Karpas-422 (cell line): ENCODE results near the gene KIF1A. TPM values are rescaled to one million over a fixed set of nuclear protein-coding genes. Genes with fewer than 3 reads are reported as not detected.
A peak's percentile ranks its signal among the peaks of the same experiment; 100 is the strongest.

Source experiments
- DNase-seq: peaks from one replicate; pipeline ENCODE4 v3.0.0-alpha.2; 2015
- H2AFZ ChIP-seq: fragments of 200-600 bp; sonication (generic); 2 replicates; pipeline ENCODE4 v1.6.1; 2014; ENCODE audit warnings: antibody characterized with exemption, low read length, mixed read lengths
- H3K27ac ChIP-seq: fragments of 200-600 bp; sonication (generic); 2 replicates; pipeline ENCODE4 v1.5.1; 2014; ENCODE audit warnings: mild to moderate bottlenecking, low read length, moderate library complexity
- H3K27me3 ChIP-seq: fragments of 200-600 bp; sonication (generic); 2 replicates; pipeline ENCODE4 v1.6.1; 2014; ENCODE audit warnings: low read length, mixed read lengths
- H3K36me3 ChIP-seq: fragments of 200-600 bp; sonication (generic); 2 replicates; pipeline ENCODE4 v1.6.1; 2014; ENCODE audit warnings: low read length, mixed read lengths; ENCODE audit not compliant: insufficient read depth
- H3K4me1 ChIP-seq: fragments of 200-600 bp; sonication (generic); 2 replicates; pipeline ENCODE4 v1.6.1; 2014; ENCODE audit warnings: mild to moderate bottlenecking, low read length, mixed read lengths
- H3K4me2 ChIP-seq: fragments of 200-600 bp; sonication (generic); 2 replicates; pipeline ENCODE4 v1.6.1; 2014; ENCODE audit warnings: low read length, low read depth, mild to moderate bottlenecking; ENCODE audit not compliant: poor library complexity, severe bottlenecking
- H3K4me3 ChIP-seq: fragments of 200-600 bp; sonication (generic); 2 replicates; pipeline ENCODE4 v1.5.1; 2014; ENCODE audit warnings: mild to moderate bottlenecking, antibody characterized with exemption, low read length, mixed read lengths
- H3K79me2 ChIP-seq: fragments of 200-600 bp; sonication (generic); 2 replicates; pipeline ENCODE4 v1.6.1; 2014; ENCODE audit warnings: mild to moderate bottlenecking, low read length, mixed read lengths
- H3K9ac ChIP-seq: fragments of 200-600 bp; sonication (generic); 2 replicates; pipeline ENCODE4 v1.6.0; 2014; ENCODE audit warnings: low read length
- H3K9me2 ChIP-seq: fragments of 200-600 bp; sonication (generic), shearing (Covaris generic); replicated peaks from 2 replicates; pipeline ENCODE4 v1.6.0; 2014; ENCODE audit warnings: mild to moderate bottlenecking, low read length, moderate library complexity; ENCODE audit not compliant: insufficient read depth
- H3K9me3 ChIP-seq: fragments of 300-700, 200-600 bp; sonication (generic); 2 replicates; pipeline ENCODE4 v1.6.1; 2014; ENCODE audit warnings: low read length, mixed read lengths
- H4K20me1 ChIP-seq: fragments of 200-600 bp; sonication (generic); 2 replicates; pipeline ENCODE4 v1.6.1; 2014; ENCODE audit warnings: mild to moderate bottlenecking, antibody characterized with exemption, low read length, low read depth; ENCODE audit not compliant: insufficient read depth
- total RNA-seq: library from RNA; depleted of rRNA; stranded (reverse); fragments of >200 nt; shearing (Covaris generic); gene quantifications from 2 replicates; pipeline ENCODE4 v1.2.3, GENCODE V29; 2014; ENCODE audit warnings: low replicate concordance

KIF1A gene
- total RNA-seq, 1 experiment from 2014 or later, result not detected

DNA sequence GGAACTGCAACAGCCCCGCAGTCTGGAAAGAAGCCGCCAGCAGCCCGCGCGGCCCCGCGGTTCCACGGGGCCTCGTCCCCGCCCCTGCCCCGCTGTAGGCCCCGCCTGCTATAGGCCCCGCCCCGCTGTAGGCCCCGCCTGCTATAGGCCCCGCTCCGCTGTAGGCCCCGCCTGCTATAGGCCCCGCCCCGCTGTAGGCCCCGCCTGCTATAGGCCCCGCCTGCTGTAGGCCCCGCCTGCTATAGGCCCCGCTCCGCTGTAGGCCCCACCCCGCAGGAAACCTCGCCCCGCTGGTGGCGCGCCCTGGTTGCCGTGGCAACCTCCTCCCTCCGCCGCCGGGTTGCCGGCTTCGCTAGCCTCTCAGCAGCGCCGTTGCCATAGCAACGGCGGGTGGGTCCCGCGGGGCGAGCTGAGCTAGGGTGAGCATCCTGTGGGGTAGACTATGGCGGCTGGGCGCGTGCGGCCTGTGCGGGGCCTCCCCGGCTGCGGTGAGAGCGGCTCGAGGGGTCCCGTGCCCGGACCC is 12.2 kb upstream of the KIF1A start:
- H3K9ac ChIP-seq, result no peak overlapping the region
- no peaks in the 10 kb centered on the region for H4K20me1 ChIP-seq
- no peak overlapping the region for H3K27ac ChIP-seq

DNA sequence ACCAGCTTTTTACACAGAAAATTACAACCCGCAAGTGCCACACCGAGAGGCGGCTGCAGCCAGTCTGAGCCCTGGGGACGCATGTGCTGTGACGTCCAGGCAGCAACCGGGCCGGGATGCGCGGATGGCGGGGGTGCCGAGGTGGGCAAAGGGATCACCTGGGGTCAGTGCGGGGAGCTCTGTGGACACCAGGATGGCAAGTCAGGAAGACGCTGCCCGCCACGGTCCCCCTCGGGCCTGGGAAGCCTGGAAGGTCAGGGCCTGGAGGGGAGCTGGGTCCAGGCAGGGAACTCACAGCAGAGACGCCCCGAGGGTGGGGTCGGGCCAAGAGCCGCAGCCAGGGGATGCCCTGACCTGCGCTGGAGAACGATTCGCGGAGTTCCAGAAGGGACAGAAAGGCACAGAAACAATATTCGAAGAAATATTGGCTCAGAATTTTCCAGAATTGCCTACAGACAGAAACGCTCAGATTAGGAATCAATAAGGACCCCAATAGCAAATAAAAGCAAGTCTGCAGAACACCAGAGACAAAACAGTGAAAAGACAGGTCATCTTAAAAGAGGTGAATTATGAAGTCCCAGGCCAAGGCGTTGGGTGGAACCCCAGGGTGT is 11.7 kb upstream of the KIF1A start:
- no peak overlapping the region for H2AFZ ChIP-seq
- H3K9me2 ChIP-seq, result no peaks in the 10 kb centered on the region
- no peaks in the 10 kb centered on the region for H3K9me3 ChIP-seq
- no peaks in the 10 kb centered on the region for H4K20me1 ChIP-seq
- no peak for DNase-seq
- no peak overlapping the region for H3K9ac ChIP-seq
- no peak overlapping the region for H3K4me2 ChIP-seq
- H3K36me3 ChIP-seq, result no peaks in the 10 kb centered on the region
- H3K27ac ChIP-seq, result no peak overlapping the region
- H3K27me3 ChIP-seq, result no peaks in the 10 kb centered on the region
- H3K4me1 ChIP-seq, result peaks cover 7% of the 10 kb centered on the region
- H3K4me3 ChIP-seq, result no peak overlapping the region
- H3K79me2 ChIP-seq, result no peaks in the 10 kb centered on the region

More for the DNA sequence above, 12.2 kb upstream of the KIF1A start:
- H3K4me2 ChIP-seq, result no peak overlapping the region
- no peaks in the 10 kb centered on the region for H3K27me3 ChIP-seq
- H3K79me2 ChIP-seq, result no peaks in the 10 kb centered on the region
- H2AFZ ChIP-seq, result no peak overlapping the region
- H3K9me3 ChIP-seq, result no peaks in the 10 kb centered on the region
- no peak overlapping the region for H3K4me3 ChIP-seq
- H3K36me3 ChIP-seq, result no peaks in the 10 kb centered on the region
- peak; percentile 98 for DNase-seq
- H3K4me1 ChIP-seq, result peaks cover 7% of the 10 kb centered on the region
- H3K9me2 ChIP-seq, result no peaks in the 10 kb centered on the region

DNA sequence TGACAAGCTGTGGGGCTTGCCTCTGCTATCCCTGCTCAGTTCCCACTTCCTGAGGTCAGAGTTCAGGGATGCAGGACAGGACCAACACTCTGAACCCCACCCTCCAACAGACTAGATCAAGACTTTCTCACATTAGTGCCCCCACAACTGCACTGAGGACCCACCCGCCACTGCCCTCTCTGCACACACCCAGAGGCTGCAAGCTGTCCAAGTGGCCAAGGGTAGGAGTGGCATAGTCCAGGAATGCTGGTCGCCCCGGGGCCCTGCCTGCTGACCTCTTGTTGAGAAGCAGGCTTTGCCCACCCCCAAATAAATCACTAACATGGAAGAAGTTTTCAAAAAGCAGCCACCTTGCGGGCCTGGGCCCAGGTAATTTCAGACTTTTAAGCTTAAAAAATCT is 5.5 kb upstream of the KIF1A start:
- DNase-seq, result no peak
- H3K4me3 ChIP-seq, result no peak overlapping the region

DNA sequence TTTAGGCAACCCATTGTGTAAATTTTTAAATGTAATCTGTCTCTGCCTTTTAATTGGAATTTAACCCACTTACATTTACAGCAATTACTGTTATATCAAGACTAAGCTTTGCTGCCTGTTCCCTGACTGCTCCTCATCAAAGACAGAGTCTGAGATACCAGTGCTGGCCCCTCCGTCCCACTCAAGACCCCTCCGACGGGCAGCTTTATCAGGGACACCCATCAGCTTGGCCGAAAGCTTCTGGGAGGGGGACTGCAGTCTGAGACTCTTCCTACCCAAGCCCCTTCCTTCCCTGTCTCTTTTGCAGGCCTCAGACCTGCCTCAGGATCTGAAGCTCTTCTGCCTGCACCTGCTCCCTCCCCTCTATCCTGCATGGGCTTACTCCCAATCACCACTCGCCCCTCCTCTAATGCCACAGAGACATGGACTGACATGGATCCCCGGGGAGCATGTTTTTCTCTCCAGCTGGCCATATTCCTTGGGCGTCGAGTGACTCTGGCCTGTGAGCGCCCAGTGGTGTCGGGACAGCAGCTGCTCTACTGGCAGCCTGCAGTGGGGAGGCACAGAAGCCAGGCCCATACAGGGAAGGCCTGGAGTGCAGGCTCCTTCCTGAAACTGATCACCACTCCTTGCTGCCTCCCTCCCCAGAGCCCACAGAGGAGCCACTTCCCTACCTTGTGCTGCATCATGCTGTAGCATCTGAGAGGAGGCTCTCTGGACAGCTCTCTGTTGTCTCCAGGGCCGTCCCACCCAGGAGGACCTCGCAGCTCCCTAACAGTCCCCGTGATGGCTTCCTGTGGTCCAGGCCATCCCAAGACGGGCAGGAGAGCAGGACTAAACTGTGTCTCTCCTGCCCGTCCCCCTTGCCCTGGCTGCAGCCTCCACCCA is 3.7 kb upstream of the KIF1A start:
- Histone ChIP-seq H3K79me2 (no peaks in the 10 kb centered on the region), H3K9ac (no peak overlapping the region), H3K27me3 (no peaks in the 10 kb centered on the region), H3K4me2 (no peak overlapping the region), H4K20me1 (no peaks in the 10 kb centered on the region), H2AFZ (no peak overlapping the region), H3K9me2 (no peaks in the 10 kb centered on the region), H3K9me3 (no peaks in the 10 kb centered on the region), H3K4me1 (no peaks in the 10 kb centered on the region), H3K27ac (no peak overlapping the region), H3K36me3 (no peaks in the 10 kb centered on the region), H3K4me3 (no peak overlapping the region)
- DNase-seq, result no peak

More for the DNA sequence above, 5.5 kb upstream of the KIF1A start:
- Histone ChIP-seq H4K20me1 (no peaks in the 10 kb centered on the region), H3K9ac (no peak overlapping the region), H2AFZ (no peak overlapping the region), H3K4me1 (no peaks in the 10 kb centered on the region), H3K9me3 (no peaks in the 10 kb centered on the region), H3K27me3 (no peaks in the 10 kb centered on the region), H3K4me2 (no peak overlapping the region), H3K9me2 (no peaks in the 10 kb centered on the region), H3K79me2 (no peaks in the 10 kb centered on the region), H3K36me3 (no peaks in the 10 kb centered on the region), H3K27ac (no peak overlapping the region)

DNA sequence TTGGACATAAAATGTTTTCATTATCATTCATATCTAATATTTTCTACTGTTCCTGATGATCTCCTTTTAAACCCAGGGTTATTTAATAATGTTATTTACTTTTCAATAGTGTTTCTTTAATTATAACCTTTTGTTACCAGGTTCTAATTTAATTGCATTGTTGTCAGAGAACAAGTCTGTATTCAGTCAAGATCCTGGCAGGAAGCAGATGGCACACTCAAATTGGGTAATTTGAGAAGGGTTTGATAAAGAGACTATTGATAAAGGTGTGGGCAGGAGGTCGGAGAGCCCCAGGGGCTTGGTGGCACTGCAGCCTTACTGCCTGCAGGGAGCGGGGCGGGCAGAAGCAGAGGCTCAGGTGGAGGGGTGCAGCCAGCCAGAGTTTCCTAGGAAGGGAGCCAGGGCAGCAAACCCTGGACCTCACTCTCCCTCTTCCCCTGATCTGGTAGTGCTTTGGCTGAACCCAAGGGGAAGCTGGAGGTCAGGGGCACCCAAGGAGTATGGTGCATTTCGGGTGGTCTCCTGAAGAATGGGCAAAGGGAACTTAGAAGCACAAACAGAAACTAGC is 2.3 kb upstream of the KIF1A start:
- no peaks in the 10 kb centered on the region for H3K9me3 ChIP-seq
- H3K79me2 ChIP-seq, result no peaks in the 10 kb centered on the region
- no peaks in the 10 kb centered on the region for H4K20me1 ChIP-seq
- H3K4me3 ChIP-seq, result no peak overlapping the region
- no peaks in the 10 kb centered on the region for H3K36me3 ChIP-seq
- no peak overlapping the region for H3K9ac ChIP-seq
- H2AFZ ChIP-seq, result no peak overlapping the region
- no peak for DNase-seq
- no peak overlapping the region for H3K4me2 ChIP-seq
- H3K27ac ChIP-seq, result no peak overlapping the region
- H3K4me1 ChIP-seq, result no peaks in the 10 kb centered on the region
- no peaks in the 10 kb centered on the region for H3K27me3 ChIP-seq
- no peaks in the 10 kb centered on the region for H3K9me2 ChIP-seq

DNA sequence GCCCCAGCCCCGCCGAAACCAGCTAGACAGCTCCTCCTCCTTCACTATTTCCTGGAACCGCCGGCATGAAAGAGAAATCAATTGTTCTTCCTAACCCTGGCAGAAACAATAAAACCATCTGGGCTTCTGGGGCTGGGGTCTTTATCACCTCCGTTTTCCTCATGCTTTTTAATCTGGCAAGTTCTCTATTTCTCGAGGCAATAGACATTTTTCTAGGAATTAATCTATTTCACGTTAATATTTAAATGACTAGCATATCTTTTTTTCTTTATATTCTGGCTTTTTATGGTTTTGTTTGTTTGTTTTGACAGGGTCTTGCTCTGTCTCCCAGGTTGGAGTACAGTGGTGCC is 1.4 kb upstream of the KIF1A start:
- no peaks in the 10 kb centered on the region for H4K20me1 ChIP-seq

DNA sequence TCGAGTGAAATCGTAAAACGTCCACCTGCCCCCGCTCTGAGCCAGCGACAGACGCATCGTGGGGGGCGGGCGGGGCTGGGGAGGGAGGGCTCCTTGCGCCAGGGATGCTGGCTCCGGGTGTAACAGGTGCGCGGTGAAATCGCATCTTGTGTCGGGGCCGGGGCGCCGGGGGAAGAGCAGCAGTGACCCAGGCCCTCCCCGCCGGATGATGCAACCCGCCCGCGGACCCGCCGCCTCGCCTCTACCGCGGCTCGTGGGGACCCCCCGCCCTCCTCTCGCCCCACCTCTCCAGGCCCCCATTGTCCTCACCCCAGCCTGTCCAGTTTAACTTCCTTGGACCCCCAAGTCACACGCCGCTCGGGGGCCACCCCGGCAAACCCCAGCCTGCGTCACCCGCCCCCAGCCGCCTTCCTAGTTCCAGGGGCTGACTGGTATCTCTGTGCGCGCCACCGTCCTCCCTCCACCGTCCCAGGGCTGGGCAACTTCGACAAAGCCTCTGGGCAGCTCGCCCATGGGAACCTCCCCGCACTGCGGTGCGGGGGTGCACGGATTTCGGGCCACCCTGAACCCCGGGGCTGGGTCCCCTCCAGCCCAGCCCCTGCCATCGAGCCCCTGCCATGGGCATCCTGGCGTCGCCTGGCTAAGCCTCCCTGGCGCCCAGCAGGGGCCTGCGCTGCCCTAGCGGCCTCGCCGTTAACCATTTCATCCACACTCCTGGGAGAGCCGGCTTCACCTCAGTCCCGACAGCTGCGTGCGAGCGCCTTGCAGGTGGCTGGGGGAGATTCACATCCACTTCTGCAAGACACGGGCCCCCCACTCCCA is 799 bp upstream of the KIF1A start:
- H3K4me1 ChIP-seq, result no peaks in the 10 kb centered on the region
- H3K4me2 ChIP-seq, result no peak overlapping the region
- H3K36me3 ChIP-seq, result no peaks in the 10 kb centered on the region
- H3K9me2 ChIP-seq, result no peaks in the 10 kb centered on the region
- H3K79me2 ChIP-seq, result no peaks in the 10 kb centered on the region
- no peak overlapping the region for H3K9ac ChIP-seq
- no peaks in the 10 kb centered on the region for H3K27me3 ChIP-seq
- H3K27ac ChIP-seq, result no peak overlapping the region
- H4K20me1 ChIP-seq, result no peaks in the 10 kb centered on the region
- no peaks in the 10 kb centered on the region for H3K9me3 ChIP-seq
- no peak overlapping the region for H2AFZ ChIP-seq
- no peak for DNase-seq
- no peak overlapping the region for H3K4me3 ChIP-seq

More for the DNA sequence above, 1.4 kb upstream of the KIF1A start:
- DNase-seq, result no peak
- H3K27me3 ChIP-seq, result no peaks in the 10 kb centered on the region
- no peaks in the 10 kb centered on the region for H3K9me3 ChIP-seq
- no peaks in the 10 kb centered on the region for H3K79me2 ChIP-seq
- no peaks in the 10 kb centered on the region for H3K36me3 ChIP-seq
- no peak overlapping the region for H3K27ac ChIP-seq
- H3K4me1 ChIP-seq, result no peaks in the 10 kb centered on the region
- H3K9me2 ChIP-seq, result no peaks in the 10 kb centered on the region
- H3K9ac ChIP-seq, result no peak overlapping the region
- no peak overlapping the region for H3K4me2 ChIP-seq
- no peak overlapping the region for H2AFZ ChIP-seq
- H3K4me3 ChIP-seq, result no peak overlapping the region
